Measurements from ENCODE around the gene MAPK9. TPM values are rescaled to one million over a fixed set of nuclear protein-coding genes. Genes with fewer than 3 reads are reported as not detected.
A peak's percentile ranks its signal among the peaks of the same experiment; 100 is the strongest.

Gene MAPK9
- polyA plus RNA-seq, 3 donors: 9.7 to 19.6 (median 16.2) TPM

- intact Hi-C loops (cut with micrococcal nuclease): loop anchor here (10.0 kb wide), 1 partner anchor 200 kb away; the partner anchor contains the start of gene CNOT6 (in 2 of the 2)
- DNase-seq: no peak
- Histone ChIP-seq H3K4me2 (replicated peaks; ENCODE audit: extremely low read depth, low read length, poor library complexity, severe bottlenecking) (no peak overlapping the region), H3K9me3 (replicated peaks in 1 of 2; ENCODE audit: control insufficient read depth in 1 of 2, insufficient read depth in 1 of 2, low read length in 2 of 2) (no peaks in the 10 kb centered on the region), H2AFZ (ENCODE audit: insufficient read depth, low read depth, low read length, poor library complexity, severe bottlenecking) (no peak overlapping the region), H3K27ac (ENCODE audit: low read depth in 1 of 2, low read length in 2 of 2) (peak overlapping the region in 1 of 2 donors; percentile 22), H3K27me3 (ENCODE audit: control insufficient read depth in 2 of 2, insufficient read depth in 2 of 2, low read length in 2 of 2) (no peaks in the 10 kb centered on the region), H3K4me1 (ENCODE audit: control insufficient read depth in 1 of 2, insufficient read depth in 2 of 2, low read length in 2 of 2) (peaks cover 24 to 35% of the 10 kb centered on the region in 2 donors), H3K9ac (ENCODE audit: insufficient read depth, low read length, poor library complexity, severe bottlenecking) (no peak overlapping the region), H4K20me1 (ENCODE audit: insufficient read depth, low read length) (peaks cover 12% of the 10 kb centered on the region), H3K36me3 (replicated peaks in 1 of 2; ENCODE audit: control insufficient read depth in 1 of 2, insufficient read depth in 2 of 2, low read length in 2 of 2) (no peaks in the 10 kb centered on the region), H3K79me2 (ENCODE audit: insufficient read depth, low read length) (peaks cover 14% of the 10 kb centered on the region), H3K4me3 (replicated peaks in 1 of 3; ENCODE audit: low read depth in 2 of 3, low read length in 3 of 3) (no peak overlapping the region)
- Mint-ChIP-seq H3K4me3 (no peak overlapping the region), H3K36me3 (no peaks in the 10 kb centered on the region), H3K4me1 (peaks cover 36% of the 10 kb centered on the region), H3K27me3 (ENCODE audit: low read depth in 3 of 3) (peaks cover 0 to 4% (median 1%) of the 10 kb centered on the region in 3 donors), H3K9me3 (peaks cover 0 to 7% (median 2%) of the 10 kb centered on the region in 7 donors), H3K27ac (no peak overlapping the region)
- 87% methylated on average over 7 of the region's 10 CpGs for WGBS (ENCODE audit: insufficient coverage)
- no peak for TF ChIP-seq CTCF (IDR thresholded peaks at IDR 0.05)
These were observed 3.2 kb upstream of the MAPK9 start for GRCh38 chr5:180294913-180295555.

- no peaks in the 10 kb centered on the region for H3K9me3 ChIP-seq (replicated peaks in 1 of 2; ENCODE audit: control insufficient read depth in 1 of 2, insufficient read depth in 1 of 2, low read length in 2 of 2)
- H3K9ac ChIP-seq (ENCODE audit: insufficient read depth, low read length, poor library complexity, severe bottlenecking): no peak overlapping the region
- peaks cover 40% of the 10 kb centered on the region for H3K4me1 Mint-ChIP-seq
- H2AFZ ChIP-seq (ENCODE audit: insufficient read depth, low read depth, low read length, poor library complexity, severe bottlenecking): no peak overlapping the region
- peak; percentile 21 to 49 (median 21) for DNase-seq
- H3K27ac Mint-ChIP-seq: peak overlapping the region in 3 of 7 donors; percentile 45 to 73 (median 69)
- no peak for TF ChIP-seq CTCF (IDR thresholded peaks at IDR 0.05)
- intact Hi-C loops (cut with micrococcal nuclease): loop anchor here (10.0 kb wide), 1 partner anchor 200 kb away; the partner anchor contains the start of gene CNOT6 (in 2 of the 2)
- no peaks in the 10 kb centered on the region for H3K36me3 Mint-ChIP-seq
- no peak overlapping the region for H3K4me3 ChIP-seq (replicated peaks in 1 of 3; ENCODE audit: low read depth in 2 of 3, low read length in 3 of 3)
- no peaks in the 10 kb centered on the region for H3K36me3 ChIP-seq (replicated peaks in 1 of 2; ENCODE audit: control insufficient read depth in 1 of 2, insufficient read depth in 2 of 2, low read length in 2 of 2)
- no peak overlapping the region for H3K4me3 Mint-ChIP-seq
- H3K9me3 Mint-ChIP-seq: peaks cover 0 to 7% (median 2%) of the 10 kb centered on the region in 7 donors
- H3K4me1 ChIP-seq (ENCODE audit: control insufficient read depth in 1 of 2, insufficient read depth in 2 of 2, low read length in 2 of 2): peaks cover 24 to 36% of the 10 kb centered on the region in 2 donors
- H3K27ac ChIP-seq (ENCODE audit: low read depth in 1 of 2, low read length in 2 of 2): peak overlapping the region in 1 of 2 donors; percentile 22
- 16% methylated on average over 5 of the region's 7 CpGs for WGBS (ENCODE audit: insufficient coverage)
- H3K79me2 ChIP-seq (ENCODE audit: insufficient read depth, low read length): peaks cover 20% of the 10 kb centered on the region
- H3K27me3 Mint-ChIP-seq (ENCODE audit: low read depth in 3 of 3): peaks cover 0 to 4% (median 1%) of the 10 kb centered on the region in 3 donors
- no peaks in the 10 kb centered on the region for H3K27me3 ChIP-seq (ENCODE audit: control insufficient read depth in 2 of 2, insufficient read depth in 2 of 2, low read length in 2 of 2)
- H4K20me1 ChIP-seq (ENCODE audit: insufficient read depth, low read length): peaks cover 15% of the 10 kb centered on the region
- H3K4me2 ChIP-seq (replicated peaks; ENCODE audit: extremely low read depth, low read length, poor library complexity, severe bottlenecking): no peak overlapping the region
These were observed 2.5 kb upstream of the MAPK9 start for GRCh38 chr5:180294411-180294810.

All from CD14-positive monocyte (primary cell).